Mesenteric fat pad (tissue), 1 donor: ENCODE results near the gene TFR2. TPM values are rescaled to one million over a fixed set of nuclear protein-coding genes. Genes with fewer than 3 reads are reported as not detected.

ENCODE experiments used
- DNase-seq: peaks from one replicate; pipeline ENCODE4 v3.0.0-alpha.2; 2020; ENCODE audit warnings: low spot score
- total RNA-seq: library from RNA; stranded (reverse); fragmentation: NEBNext Ultra II Directional; extraction: Animal tissue kit (Norgen Biotek cat#: 25700); gene quantifications from one replicate; pipeline ENCODE4 v1.2.1, GENCODE V29; 2021
- donor health status: DM: yes; HTN: yes; CAD: no.

The TFR2 gene
- total RNA-seq, 1 donor from 2014 or later: 0.29 TPM

DNA sequence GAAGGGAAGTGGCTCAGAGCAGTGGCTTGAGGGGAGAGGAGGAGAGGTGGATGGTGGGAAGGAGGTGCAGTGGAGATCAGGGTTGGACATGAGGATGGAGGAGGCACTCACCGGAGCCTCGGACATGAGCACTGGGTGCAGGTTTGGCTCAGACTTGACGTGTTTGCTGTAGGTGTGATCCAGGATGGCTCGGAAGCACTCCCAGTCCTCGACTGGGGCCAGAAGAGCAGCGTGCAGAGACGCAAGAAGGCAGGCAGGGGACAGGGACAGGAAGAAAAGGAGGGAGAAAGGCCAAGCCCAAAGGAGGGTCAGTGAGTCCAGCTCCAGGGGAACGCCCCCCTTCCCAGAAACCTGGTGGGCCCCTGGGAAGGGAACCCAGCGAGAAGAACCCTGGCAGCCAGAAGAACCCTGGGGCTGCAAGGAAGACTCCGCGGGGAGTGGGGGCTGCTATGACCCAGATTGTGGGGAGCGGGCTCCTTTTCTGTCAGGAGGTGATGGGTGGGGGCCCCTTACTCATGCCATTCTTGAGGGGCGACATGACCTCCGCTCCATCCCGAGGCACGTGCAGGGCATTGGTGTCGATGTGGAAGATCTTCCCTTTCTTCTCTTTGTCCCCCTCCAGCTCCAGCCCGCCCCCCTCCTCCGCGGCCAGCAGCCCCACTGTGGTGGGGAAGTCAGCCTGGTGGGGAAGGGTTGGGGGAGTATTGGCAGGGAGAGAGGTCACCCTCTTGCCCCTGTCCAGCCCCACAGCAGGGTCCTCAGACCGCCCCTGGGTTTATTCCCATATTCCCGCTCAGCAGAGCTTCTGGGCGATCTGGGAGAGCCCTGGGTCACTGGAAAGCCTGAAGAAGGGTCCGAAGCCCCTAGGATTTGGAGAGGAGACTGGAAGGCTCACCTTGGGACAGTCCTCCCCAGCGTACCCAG lies 13.8 kb upstream of the TFR2 start:
- DNase-seq: no peak

DNA sequence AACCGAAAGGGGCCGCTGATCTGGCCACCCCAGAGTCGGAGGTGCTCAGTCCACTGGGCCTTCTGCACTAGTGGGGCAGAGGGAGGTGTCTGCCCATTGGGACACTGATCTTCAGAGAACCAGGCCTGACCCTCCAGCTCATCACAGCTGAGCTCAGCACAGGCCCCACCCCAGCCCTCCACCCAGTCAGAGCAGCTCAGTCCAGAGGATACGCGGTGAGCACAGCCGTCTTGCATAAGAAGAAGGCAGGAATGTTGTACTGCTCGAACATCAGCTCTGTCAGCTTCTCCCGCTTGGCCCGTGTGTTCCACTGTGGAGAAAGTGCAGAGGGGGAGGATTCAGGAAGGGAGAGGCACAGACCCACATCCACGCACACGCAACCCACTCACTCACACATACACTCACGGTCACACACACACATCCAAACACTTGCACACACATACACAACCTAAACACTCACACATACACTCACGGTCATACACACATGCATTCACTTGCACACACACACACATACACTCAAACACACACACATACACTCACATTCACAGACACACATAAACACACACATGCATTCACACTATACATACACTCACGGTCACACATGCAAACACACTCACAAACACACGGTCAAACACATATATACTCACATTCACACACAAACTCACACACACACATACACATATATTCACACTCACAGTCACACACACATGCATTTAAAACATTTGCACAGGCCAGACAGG lies 8.6 kb upstream of the TFR2 start:
- no peak for DNase-seq

GRCh38 chr7:100642534-100642907 lies 1.2 kb upstream of the TFR2 start:
- DNase-seq: no peak

DNA sequence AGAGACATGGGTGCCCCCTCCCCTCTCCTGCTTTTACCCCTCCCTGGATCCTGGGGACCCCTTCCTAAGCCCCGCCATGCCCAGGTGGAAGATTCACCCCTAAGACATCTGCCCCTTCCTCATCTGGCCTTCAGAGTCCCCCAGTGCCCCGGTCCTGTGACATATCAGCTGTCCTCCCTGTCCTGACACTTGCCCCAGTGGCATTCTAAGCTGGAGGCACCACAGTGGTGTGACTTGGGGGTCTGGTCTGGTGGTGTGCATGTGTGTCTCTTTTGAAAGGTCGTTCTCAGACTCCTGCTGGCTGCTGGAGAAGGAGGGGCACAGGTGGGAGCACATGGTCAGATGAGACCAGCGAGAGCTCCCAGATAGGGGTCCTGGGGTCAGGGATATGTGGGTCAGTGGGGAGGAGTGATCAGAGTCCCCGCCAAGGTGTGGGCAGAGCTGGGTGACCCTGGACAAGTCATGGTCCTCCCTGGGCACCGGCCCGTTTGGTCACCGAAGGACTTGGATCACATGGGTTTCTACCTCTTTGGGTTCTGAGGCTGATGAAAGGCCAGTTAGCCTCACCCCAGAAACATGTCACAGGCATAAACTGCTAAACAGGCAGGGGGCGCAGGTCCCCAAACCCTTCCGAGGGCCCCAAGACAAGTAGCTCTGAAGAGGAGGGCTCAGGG lies 645 bp upstream of the TFR2 start:
- no peak for DNase-seq

GRCh38 chr7:100640517-100641440 lies 573 bp downstream of the TFR2 start:
- DNase-seq: no peak

- DNase-seq: no peak
These were observed 1.3 kb downstream of the TFR2 start for GRCh38 chr7:100639995-100640516.

GRCh38 chr7:100632951-100633717 lies 8.2 kb downstream of the TFR2 start:
- no peak for DNase-seq

- no peak for DNase-seq
These were observed 11.3 kb downstream of the TFR2 start for GRCh38 chr7:100630066-100630465.

- DNase-seq: no peak
These were observed 12.1 kb downstream of the TFR2 start for GRCh38 chr7:100629117-100629716.

- no peak for DNase-seq
These were observed 14.2 kb downstream of the TFR2 start for GRCh38 chr7:100627238-100627549.

DNA sequence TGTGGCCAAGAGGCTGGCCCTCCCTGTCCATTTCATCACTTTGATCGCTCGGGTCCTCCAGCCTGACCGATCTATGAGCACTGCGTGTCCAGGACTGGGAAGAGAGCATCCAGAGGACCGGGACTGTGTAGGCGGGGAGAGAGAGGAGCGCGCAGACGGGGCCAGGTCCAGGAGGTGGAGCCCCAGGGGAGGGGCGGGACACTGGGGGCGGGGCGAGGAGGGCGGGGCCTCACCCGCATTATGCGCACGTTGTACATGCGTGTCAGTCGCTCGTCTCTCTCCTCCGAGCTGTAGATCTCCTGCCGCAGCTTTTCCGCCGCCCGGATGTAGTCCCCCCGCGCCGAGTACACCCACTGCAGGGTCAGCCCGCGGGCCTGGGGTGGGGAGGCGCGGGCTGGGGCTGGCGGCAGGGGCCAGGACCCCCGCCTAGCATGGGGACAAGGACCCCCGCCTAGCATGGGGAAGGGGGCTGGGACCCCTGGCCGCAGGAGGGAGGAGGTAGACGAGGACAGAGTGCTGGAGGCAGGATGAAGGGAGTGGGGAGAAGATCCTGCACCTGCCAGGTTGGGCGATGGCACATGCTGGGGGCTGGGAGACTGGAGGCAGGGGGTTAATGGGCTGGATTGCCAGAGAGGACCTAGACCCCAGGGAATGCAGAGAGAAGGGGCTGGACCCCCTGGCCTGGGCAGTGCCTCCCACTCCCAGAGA lies 14.7 kb downstream of the TFR2 start:
- peak; percentile 95 for DNase-seq

- no peak for DNase-seq
These were observed 15.3 kb downstream of the TFR2 start for GRCh38 chr7:100626055-100626454.

- no peak for DNase-seq
These were observed 17.2 kb downstream of the TFR2 start for GRCh38 chr7:100623951-100624824.

- no peak for DNase-seq
These were observed 19.8 kb downstream of the TFR2 start for GRCh38 chr7:100621554-100621953.

DNA sequence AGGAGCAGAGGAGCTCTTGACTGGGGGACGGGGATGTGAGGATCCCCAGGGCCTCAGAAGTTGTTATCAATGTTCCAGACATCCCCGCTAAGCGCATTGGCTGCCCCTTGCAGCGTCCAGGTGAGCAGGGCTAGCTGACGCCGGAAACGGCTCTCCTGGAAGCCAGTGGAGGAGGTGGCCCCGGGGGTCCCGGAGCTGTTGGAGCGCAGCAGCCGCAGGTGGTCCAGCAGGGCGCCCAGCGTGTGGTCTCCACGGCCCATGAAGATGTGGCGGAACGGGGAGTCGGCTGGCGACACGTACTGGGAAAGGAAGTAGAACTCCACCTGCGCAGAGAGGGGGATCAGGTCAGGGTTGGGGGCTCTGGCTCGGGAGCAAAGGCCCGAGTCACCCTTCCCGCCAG lies 20.5 kb downstream of the TFR2 start:
- DNase-seq: no peak

- no peak for DNase-seq
These were observed 21.1 kb downstream of the TFR2 start for GRCh38 chr7:100620239-100620638.

- DNase-seq: no peak
These were observed 27.0 kb downstream of the TFR2 start for GRCh38 chr7:100614308-100614861.
